EH (cell line): ENCODE data around the gene ADARB1.

Experiments used
- DNase-seq: peaks from one replicate; pipeline ENCODE4 v3.0.0-alpha.2; 2015; ENCODE audit warnings: low read depth

Gene ADARB1

DNA sequence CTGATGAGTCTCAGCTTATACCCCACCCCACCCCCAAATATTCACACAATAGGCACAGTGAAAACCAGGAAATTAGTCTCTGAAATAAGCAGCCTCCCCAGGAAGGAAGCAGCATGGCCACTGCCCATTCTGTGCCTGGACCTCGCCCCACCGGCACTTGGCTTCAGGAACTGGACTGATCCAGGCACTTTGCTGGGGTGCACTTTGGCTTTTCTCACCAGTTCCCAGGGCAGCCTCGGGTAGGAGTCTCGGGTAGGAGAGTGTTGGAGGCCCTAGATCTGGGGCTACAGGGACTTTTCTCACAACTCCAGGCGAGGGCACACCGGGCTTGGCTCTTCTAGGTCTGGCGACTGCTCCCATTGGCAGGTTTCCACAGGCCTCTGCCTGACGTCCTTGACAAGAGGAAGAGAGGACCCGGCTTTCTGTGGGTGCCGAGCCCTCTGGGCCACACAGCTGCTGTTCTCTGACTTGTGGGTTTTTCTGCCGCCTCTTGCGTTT is 18.7 kb downstream of the ADARB1 start:
- no peak for DNase-seq

DNA sequence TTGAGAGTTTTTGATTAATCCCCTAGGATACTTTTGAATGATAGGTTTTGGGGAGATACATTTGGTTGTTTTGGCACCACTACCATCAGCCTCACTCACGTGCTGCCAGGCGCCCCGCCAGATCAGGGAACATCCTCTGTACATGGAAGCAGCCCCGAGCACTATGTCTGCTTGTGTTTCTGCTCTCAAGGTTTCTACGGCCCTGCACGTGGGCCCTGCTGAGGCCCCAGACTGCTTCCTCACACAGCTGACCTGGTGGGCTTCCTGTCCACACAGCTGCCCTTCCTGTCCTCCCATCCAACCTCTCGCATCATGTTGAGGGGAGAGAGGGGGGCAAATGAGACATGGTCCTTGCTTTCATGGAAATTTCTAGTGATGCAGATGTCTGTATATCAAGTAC is 20.0 kb downstream of the ADARB1 start:
- no peak for DNase-seq

DNA sequence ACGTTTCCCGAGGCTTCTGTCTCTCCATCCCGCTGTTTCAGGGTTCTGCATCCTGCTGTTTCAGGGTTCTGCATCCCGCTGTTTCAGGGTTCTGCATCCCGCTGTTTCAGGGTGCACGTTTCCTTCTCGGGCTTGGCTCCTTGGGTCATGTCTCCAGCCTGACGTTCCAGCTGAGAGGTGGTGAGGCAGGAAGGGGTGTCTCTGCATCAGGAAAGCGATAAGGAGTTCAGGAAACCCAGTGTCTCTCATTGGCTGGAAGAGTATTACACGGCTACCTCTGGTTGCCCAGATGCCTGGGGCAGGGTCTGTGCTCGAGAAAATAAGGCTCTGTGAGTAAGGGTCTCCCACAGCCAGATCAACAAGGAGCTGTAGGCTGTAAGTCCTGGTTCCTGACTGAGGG is 21.1 kb downstream of the ADARB1 start:
- DNase-seq: no peak

DNA sequence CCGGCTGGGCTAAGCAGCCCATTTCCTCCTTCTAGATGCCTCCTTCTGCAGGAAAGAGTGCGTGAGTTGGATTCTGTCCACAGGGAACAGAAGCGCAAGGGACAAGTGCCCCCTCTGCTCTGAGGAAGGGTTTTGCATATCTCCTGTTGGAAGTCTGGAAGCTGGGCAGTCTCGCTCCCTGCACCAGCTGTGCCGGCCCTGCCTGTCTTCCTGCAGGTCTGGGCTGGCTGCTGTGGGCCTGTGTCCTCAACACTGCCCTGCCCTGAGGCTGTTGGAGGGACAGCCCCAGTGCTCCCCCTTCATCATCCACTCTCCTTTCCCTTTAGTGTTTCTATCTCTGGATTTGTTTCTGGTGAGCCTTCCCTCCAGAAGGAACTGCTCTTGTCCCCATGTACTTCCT is 21.8 kb downstream of the ADARB1 start:
- no peak for DNase-seq

DNA sequence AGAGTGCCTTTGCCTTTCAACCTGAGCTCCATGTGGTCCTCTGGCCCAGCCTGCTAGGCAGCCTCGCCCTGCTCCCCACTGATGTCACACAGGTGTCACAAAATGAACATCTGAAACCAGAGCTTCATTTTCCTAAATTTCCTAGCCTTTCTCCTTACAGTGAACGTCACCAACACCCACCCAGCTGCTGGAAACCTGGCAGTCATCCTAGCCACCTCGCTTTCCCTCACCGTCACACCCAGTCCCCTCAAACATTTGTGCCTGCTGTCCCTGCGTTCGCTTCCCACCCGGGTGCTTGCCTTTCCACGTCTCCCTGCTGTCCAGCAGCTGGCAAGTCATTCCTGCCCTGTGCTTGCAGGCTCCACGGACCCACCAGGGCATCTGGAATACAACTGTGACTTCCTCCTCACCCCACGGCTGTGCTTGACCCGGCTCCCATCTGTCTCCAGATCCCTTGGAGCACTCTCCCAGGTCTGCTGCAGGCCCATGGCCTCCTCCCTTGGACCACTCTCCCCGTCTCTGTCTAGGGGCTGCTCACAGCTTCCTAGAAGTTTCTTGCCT is 23.5 kb downstream of the ADARB1 start:
- no peak for DNase-seq

DNA sequence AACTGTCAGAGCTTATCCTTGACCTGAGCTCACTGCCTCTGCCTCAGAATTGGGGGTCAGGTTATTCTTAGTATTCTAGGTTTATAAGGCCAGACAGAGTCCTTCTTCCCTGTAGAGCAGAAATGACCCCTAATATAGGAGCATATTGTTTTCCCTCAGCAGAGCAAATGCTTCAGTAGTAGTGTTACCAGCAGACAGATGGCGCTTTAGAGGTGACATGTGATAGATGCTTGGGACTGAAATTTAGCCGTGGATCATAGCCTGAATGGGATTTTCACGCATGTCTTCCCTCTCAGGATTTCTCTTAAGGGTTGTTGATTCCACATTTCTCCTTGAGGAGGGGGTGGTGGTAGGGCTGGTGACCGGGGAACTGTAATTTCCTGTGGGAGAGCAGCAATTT is 24.5 kb downstream of the ADARB1 start:
- peak; percentile 37 for DNase-seq

DNA sequence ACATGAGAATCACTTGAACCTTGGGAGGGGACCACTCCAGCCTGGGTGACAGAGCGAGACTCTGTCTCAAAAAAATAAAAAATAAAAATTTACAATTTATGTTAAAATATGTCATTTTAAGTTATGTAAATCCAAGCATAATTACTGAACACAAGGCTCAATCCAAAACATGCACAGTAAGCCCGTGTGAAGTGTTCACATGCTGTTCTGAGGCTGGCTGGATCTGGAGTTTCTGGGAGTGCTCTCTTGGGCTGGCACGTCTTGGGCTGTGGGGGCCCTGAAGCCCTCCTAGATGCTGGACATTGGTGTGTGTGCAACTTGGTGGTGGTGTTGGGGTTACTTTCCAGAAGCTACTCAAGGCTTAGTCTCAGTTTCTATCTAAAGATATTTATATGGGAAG is 25.2 kb downstream of the ADARB1 start:
- DNase-seq: no peak

DNA sequence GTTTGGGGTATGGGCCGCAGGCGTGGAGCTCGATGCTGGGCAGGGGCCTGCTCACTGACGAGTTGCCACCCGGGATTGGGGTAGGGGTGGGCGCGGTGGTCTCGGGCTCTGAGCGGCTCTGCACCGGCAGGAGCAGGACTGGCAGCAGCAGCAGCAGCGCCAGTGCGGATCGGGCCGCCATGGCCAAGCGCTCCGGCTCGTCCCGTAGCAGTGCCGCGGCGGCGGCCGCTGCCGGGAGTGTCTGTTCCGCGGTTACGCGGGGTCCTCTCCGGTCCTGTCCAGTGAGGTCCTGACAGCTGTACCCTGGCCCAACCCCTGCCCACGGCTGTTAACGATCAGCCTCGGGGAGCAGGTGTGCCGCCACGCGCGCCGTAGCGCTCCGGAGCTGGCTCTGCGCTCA is 26.5 kb downstream of the ADARB1 start:
- no peak for DNase-seq

DNA sequence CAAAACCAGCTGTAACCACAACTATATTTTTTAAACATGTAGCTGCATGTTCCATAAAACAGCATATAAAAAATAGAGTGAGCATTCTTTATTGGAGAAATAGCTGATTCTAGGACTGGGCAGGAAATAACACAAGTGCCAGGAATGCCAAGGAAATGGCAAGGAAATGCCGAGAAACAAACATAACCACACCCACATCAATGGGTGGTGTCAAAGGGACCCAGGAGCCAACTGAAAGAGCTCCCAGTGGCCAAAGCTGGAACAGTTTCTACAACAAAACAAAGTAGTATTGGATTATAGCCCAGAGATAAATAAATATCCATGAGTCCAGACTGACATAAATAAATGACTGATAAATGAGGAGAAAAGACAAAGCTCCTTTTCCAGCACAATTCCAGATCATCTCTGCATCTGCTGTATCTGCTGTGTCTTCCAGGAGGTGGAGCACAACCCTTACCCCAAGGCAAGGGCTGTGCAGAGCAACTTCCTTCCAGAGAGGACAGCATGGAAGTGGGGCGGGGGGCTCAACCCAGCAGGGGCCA is 28.1 kb downstream of the ADARB1 start:
- peak; percentile 88 for DNase-seq

DNA sequence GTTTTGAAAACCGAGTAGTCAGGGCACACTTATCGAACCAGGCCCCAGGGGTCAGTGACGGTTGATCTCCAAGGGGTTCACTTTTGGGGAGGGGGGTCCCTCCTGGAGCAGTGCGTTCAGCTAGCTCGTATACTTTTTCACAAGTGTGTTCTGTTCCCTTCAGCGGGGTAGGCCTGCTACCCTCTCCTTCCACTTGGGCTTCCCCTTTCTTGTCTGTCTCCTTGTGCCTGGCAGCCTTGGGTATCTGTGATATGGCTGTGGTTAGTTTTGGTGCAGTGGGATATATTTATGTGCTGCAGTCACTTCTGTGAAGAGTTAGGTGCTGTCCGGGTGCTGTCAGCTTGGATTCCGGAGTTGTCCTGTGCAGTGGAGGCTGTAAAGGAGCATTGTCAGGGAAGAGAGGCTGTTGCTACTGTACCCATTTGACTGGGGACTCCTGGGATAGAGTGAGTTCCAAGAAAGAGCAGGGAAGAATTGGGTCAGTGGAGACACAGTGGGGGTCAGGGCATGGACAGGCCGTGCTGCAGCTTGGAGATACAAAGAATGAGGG is 29.7 kb downstream of the ADARB1 start:
- no peak for DNase-seq

DNA sequence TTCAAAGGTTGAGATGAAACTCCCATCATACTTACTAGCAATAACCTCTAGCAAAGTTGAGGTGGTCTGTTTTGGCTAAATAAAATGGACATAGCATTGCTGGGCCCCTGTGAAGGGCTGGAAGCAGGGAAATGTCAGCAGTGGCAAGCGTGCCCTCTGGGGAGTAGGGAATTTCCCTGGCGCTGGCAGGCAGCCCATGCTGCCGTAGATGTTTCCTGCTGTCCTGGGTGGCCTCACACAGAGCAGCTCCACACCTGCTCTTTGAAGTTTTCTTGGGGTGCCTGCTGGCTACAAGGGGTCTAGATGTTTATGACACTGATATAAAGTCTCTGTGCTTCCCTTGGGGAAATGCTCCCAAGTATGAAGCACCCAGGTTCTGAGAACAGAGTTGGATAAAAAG is 30.2 kb downstream of the ADARB1 start:
- no peak for DNase-seq

DNA sequence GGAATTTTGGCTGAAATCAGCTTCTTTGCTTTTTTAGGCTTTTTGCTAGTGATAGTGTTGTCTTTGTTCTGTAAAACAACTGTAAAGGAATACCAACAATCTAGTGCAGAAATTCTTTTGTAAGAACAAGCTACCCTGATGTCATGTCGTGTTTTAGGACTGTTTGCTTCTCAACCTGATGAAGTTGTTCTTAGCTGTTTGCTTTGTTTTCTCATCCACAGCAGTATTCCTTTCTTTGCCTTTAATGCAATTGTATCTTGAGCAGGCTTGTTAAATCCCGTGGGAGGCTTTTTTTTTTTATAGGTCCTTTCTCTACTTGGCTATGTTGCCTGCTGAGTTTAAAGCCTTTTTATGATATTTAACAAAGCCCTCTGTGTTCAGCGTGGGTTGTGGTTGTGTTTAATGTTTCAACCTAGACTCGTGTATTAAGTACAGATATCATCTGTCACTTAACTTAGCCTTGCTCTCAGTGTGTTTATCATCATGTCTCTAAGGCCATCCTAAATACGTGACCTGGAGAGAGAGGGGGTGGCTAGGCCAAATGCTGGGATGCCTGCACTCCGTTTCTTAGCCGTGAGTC is 31.6 kb downstream of the ADARB1 start:
- DNase-seq: no peak

DNA sequence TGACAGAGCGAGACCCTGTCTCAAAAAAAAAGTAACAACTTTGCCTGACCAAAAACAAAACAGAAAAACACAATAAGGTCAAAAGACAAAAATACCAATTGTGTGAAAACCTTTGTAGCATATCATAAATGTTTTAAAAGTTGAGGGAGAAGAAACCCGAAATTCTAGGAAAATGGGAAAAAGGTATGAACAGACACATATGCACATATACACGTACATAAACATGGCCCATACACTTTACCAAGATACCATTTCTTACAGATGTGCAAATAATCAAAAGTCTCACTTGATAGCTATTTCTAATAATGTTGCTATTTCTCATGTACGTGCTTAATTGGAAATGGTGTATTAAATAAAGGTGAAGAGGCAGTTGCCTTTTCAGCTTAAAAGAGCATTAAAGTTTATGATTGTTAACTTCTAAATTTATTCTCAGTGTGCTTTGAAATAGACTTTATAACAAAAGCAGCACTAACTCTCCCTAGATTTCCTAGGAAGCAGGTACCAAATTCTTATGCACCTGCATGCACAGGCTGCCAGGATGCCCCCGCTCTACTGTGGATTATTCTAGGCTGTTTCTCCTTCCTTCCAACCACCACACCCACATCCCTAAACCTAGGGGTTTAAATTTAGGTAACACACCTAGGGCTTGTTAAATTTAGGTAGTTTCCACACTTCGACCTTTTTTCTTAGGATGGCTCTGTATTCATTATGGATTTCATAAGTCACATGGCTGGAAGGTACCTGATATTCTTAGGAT is 33.8 kb downstream of the ADARB1 start:
- DNase-seq: no peak

DNA sequence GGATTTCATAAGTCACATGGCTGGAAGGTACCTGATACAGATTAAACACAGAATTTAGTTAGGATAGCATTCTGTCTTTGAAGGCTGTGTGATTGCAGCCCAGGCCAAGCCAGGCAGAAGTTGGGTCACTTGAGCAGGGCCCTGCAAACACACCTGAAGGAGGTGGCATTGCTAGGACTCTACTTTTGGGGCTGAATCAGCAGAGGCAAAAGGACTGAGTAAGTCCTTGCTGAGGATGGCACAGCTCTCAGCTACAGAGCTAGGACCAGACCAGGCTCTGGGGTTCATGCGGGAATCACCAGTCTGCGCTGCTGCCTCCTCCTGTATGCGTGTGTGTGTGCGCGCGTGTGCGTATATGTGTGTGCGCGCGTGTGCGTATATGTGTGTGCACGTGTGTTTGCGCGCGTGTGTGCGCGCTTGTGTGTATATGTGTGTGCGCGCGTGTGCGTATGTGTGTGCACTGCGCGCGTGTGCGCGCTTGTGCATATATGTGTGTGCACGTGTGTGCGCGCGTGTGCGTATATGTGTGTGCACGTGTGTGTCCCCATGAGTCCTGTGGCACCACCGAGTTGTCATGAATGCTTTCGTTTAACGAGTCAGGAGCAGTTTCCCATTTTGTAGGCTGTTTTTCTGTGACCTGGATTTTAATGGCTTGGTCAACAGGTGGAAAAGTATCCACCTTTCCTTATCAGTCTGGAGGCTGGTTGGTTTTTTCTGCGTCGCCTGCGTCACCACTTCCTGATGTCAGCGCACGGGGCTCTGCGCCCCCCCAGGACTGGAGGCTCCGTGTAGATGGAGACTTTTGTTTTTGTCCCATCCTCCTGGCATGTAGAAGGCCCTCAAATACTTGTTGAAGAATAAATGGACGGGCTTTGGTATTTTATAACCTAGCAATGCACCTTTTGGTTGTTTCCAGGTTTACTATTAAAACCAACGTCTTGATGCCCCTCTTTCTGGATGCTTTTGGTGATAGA is 34.7 kb downstream of the ADARB1 start:
- no peak for DNase-seq

DNA sequence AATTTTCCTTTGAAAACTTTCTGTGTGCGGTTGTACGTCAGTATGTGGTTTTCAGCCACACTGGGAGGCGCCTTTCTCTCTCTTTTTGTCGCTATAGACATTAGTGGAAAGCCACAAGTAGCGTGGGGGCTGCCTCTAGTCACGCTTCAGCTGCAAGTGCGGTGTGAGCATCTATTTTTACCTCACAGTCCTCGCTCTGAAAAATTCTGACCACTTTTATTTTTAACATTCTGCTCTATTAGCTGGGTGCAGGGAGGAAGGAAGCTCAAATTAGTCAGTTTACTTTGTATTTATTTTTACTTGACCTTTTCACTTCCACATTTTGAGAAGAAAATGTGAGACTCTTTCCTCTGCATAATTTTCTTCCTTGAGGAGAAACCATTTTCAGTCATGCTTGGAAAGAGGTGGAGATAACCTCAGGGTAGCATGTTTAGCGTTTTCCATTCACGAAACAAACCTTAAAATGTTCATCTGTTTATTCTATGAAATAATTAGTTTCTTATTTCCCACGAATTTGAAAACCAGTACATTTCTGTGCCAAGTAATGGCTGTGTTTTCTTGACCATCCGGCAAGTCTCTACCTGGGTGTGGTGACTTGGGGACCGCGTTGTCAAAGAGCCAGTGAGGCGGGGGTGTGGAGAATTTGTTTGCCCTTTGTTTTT is 35.6 kb downstream of the ADARB1 start:
- DNase-seq: peak; percentile 35

DNA sequence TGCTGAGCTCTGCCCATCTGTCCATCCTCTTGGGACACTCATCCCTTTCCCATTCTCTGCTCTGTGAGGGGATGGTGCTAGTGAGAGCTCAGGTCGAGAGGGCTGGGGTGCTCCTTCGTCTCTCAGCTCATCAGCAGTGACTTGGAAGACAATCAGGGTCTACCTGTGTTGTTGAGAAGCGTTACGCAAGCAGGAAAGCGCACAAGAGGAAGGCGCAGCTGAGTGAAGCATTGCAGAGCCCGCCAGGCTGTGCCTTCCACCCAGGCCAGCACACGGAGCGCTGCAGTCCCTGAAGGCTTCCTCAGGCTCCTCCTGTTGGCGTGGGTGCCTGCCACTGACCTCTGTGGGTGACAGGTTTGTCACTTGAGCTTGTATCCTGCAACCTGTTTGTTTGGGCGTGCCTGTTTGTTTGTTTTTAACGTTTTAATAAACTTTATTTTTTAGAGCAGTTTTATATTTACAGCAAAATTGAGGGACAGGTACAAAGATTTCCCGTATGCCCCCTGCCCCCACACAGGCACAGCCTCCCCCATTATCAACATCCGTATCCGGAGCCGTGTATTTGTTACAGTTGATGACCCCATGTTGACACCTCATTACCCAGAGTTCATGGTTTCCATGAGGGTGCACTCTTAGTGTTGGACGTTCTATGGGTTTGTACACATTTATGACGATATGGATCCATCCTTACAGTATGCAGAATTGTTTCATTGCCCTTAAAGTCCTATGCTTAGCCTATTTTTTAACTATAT is 36.7 kb downstream of the ADARB1 start:
- DNase-seq: no peak

DNA sequence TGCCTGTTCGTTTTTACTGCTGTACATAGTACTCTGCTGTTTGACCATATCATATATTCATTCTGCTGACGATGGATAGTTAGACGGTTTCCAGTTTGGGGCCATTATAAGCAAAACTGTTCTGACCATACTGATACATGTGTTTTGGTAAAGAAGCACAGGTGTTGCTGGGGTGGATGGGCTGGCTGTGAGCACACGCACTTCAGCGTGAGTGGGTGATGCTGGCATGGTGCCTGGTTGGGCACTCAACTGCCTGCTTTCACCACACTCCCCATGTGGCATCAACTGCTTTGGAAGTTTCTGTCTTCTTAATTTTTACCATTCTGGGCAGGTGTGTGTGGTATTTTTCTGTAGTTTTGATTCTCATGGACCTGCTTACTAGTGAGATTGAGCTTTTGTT is 37.3 kb downstream of the ADARB1 start:
- DNase-seq: no peak

DNA sequence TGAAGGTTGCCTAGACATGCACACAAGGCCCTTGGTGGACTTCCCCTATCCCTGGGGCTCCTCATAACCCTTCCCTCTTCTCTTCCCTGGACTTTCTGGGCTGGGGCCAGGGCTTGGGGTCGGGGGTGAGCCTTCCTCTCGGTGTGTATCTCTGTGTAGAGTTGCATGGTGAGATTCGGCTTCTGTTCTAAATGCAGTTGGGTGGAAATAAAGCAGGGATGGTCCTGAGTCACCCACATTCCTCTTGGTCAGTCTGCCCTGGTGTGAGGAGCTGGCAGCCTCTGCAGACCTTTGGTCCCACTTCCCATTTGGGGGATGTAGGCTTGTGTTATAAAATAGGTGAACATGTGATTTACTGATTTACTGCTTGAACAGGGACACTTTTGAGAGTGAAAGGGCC is 38.0 kb downstream of the ADARB1 start:
- DNase-seq: peak; percentile 46

DNA sequence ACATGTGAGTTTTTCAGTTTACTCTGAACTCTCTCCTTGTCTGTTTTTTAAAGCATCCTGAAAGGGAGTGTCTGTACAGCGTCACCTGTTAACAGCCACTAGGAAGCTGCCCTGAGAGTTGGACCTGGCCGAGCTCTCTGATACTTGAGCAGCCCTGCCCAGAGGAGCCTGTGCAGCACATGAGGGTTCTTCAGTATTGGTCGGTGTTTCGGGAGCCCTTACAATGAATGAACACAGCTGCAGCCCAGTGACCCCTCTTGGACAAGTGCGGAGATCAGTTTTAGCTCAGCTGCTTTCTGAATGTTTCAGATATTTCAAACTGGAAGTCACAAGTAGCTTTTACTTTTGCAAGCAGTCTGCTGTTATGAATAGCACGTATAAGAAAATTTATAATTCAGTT is 39.2 kb downstream of the ADARB1 start:
- no peak for DNase-seq

DNA sequence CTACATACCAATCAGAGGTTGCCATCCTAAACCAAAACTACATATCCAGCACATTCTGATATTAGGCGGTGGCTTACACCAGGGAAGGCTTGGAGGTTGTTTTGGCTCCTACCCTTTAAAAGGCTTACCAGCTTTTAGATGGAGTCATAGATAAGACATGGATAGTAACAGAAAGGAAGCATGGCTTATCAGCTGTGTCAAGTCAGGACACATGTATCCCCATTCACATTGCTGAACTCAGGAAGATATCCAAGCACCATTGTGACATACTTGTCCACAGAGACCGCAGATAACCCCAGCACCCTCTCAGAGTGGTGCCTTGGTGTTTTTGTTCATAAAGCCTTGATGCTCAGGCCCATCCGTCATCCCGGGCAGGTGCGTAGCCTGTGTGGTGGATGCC is 39.7 kb downstream of the ADARB1 start:
- DNase-seq: no peak

DNA sequence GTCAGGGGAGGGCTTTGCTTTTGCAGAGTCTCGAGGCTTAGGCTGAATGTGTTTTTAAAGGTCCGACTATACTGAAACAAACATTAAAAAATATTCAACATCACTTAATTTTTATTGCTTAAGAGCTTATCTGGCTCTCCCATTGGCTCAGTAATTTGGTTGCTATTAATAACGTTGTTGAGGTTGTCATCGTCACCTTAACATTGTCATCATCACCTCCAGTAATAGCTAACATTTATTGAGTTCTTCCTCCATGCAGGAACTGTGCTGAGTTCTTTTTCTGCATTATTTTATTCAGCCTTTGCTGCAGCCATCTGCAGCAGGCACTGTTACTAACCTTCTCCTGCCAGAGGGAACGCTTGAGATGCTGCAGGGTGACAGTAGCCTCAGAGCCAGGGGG is 40.1 kb downstream of the ADARB1 start:
- DNase-seq: no peak
